B cell (primary cell): Measurements from ENCODE around the gene MYMX. TPM values are rescaled to one million over a fixed set of nuclear protein-coding genes. Genes with fewer than 3 reads are reported as not detected.

Experiments used
- ATAC-seq: fragments of 200-7000 bp; cut with Tn5 transposase; one replicate; pipeline ENCODE4 v1.10.0; 2021; ENCODE audit warnings: low read depth, mild to moderate bottlenecking, moderate number of reproducible peaks, moderate library complexity
- CTCF ChIA-PET: fragments of 350-600 bp; sonication (Branson Sonifier 250); formaldehyde crosslinking; loops from one replicate; lab custom pipeline; 2021; ENCODE audit warnings: antibody characterized with exemption, inconsistent platforms; lab: Charles Lee
- POLR2A ChIA-PET: fragments of 350-600 bp; sonication (Branson Sonifier 250); formaldehyde crosslinking; loops from one replicate; lab custom pipeline; 2021; ENCODE audit warnings: antibody characterized with exemption; lab: Charles Lee
- DNase-seq: peaks from one replicate; pipeline ENCODE4 v3.0.0; 2013
- H2AFZ ChIP-seq: 2 replicates; pipeline ENCODE4 v1.6.1; 2012; ENCODE audit warnings: mild to moderate bottlenecking, low read depth, low read length; ENCODE audit not compliant: insufficient read depth, poor library complexity, severe bottlenecking
- H3K27ac ChIP-seq, 2 donors: 1 replicate in 1 of 2; 2 replicates in 1 of 2; pipeline ENCODE4 v1.5.1; 2012 to 2013; ENCODE audit warnings: low read length in 2 of 2, mild to moderate bottlenecking in 2 of 2, moderate library complexity in 1 of 2
- H3K27me3 ChIP-seq, 4 experiments: fragments of 200-600 bp in 1 of 4; sonication (generic) in 1 of 4; replicated peaks in 1 of 4; 1 replicate in 2 of 4; 2 replicates in 2 of 4; pipeline versions ENCODE4 v1.6.1 to v1.7.0; 2013 to 2016; ENCODE audit warnings: low read length in 3 of 4, mild to moderate bottlenecking in 2 of 4, mixed read lengths in 1 of 4, moderate library complexity in 1 of 4; ENCODE audit not compliant: insufficient read depth in 4 of 4, control insufficient read depth in 3 of 4; ENCODE audit errors: control extremely low read depth in 1 of 4
- H3K36me3 ChIP-seq, 2 experiments: replicated peaks in 1 of 2; 1 replicate in 1 of 2; 2 replicates in 1 of 2; pipeline versions ENCODE4 v1.6.1 to v1.7.1; 2013; ENCODE audit warnings: low read length in 1 of 2; ENCODE audit not compliant: insufficient read depth in 2 of 2, control insufficient read depth in 1 of 2; ENCODE audit errors: control extremely low read depth in 1 of 2, extremely low read depth in 1 of 2
- H3K4me1 ChIP-seq, 2 donors: fragments of 200-600 bp in 1 of 2; sonication (generic) in 1 of 2; 1 replicate in 1 of 2; 2 replicates in 1 of 2; pipeline versions ENCODE4 v1.5.1 to v1.6.1; 2013 to 2017; ENCODE audit warnings: low read length in 2 of 2; ENCODE audit not compliant: control insufficient read depth in 2 of 2, insufficient read depth in 2 of 2
- H3K4me2 ChIP-seq: replicated peaks from 2 replicates; pipeline ENCODE3; 2012; ENCODE audit warnings: mild to moderate bottlenecking, low read depth, low read length; ENCODE audit not compliant: poor library complexity, severe bottlenecking
- H3K4me3 ChIP-seq, 5 experiments: fragments of 200-600 bp in 1 of 5; sonication (generic) in 1 of 5; 1 replicate in 3 of 5; 2 replicates in 2 of 5; pipeline versions ENCODE4 v1.5.1 to v1.7.0; 2011 to 2016; ENCODE audit warnings: low read length in 4 of 5, mild to moderate bottlenecking in 4 of 5, low read depth in 2 of 5, control low read depth in 1 of 5, moderate library complexity in 1 of 5; ENCODE audit not compliant: insufficient read depth in 1 of 5; ENCODE audit errors: control extremely low read depth in 1 of 5, extremely low read depth in 1 of 5
- H3K79me2 ChIP-seq: fragments of 200-600 bp; sonication (generic); one replicate; pipeline ENCODE4 v1.6.0; 2016; ENCODE audit warnings: low read length; ENCODE audit not compliant: control insufficient read depth, insufficient read depth
- H3K9ac ChIP-seq: fragments of 200-600 bp; sonication (generic); 2 replicates; pipeline ENCODE4 v1.6.1; 2017; ENCODE audit warnings: mild to moderate bottlenecking, low read length, moderate library complexity
- H3K9me3 ChIP-seq, 3 donors: one replicate each; pipeline versions ENCODE4 v1.6.1 to v1.7.1; 2013; ENCODE audit warnings: low read length in 2 of 3; ENCODE audit not compliant: control insufficient read depth in 2 of 3, insufficient read depth in 1 of 3; ENCODE audit errors: control extremely low read depth in 1 of 3
- H4K20me1 ChIP-seq: 2 replicates; pipeline ENCODE4 v1.6.0; 2012; ENCODE audit warnings: mild to moderate bottlenecking, low read length; ENCODE audit not compliant: insufficient read depth, control insufficient read depth, poor library complexity, severe bottlenecking
- H3K27ac Mint-ChIP-seq: one replicate; pipeline ENCODE4 v1.8.0; 2021; ENCODE audit warnings: mixed read lengths
- H3K27me3 Mint-ChIP-seq: one replicate; pipeline ENCODE4 v1.8.0; 2021; ENCODE audit warnings: mixed read lengths
- H3K4me1 Mint-ChIP-seq: one replicate; pipeline ENCODE4 v1.8.0; 2021; ENCODE audit warnings: mixed read lengths
- H3K4me3 Mint-ChIP-seq: one replicate; pipeline ENCODE4 v1.8.0; 2021; ENCODE audit warnings: mixed read lengths
- H3K9me3 Mint-ChIP-seq: one replicate; pipeline ENCODE4 v1.8.0; 2022; ENCODE audit warnings: mixed read lengths; ENCODE audit not compliant: insufficient read depth
- CTCF ChIP-seq: fragments of 200-600 bp; IDR thresholded peaks from one replicate; pipeline ENCODE4 v1.8.0; 2022; ENCODE audit warnings: antibody characterized with exemption, mild to moderate bottlenecking
- EZH2 ChIP-seq: IDR thresholded peaks from 2 replicates; pipeline ENCODE4 v1.6.1; 2012; ENCODE audit warnings: borderline replicate concordance, low read depth, mild to moderate bottlenecking, moderate library complexity, low read length; ENCODE audit not compliant: insufficient read depth, poor library complexity, severe bottlenecking
- WGBS: methylation state at CpG from one replicate; pipeline ENCODE4 v1.1.5; 2013; ENCODE audit warnings: missing lambda C conversion rate; ENCODE audit not compliant: insufficient coverage; 5-methylcytosine and 5-hydroxymethylcytosine counted together
- intact Hi-C: fragments of 100-400 bp; cut with micrococcal nuclease; formaldehyde crosslinking; loops from one replicate; pipeline ENCODE4 v1.10.0; 2022
- polyA plus RNA-seq: library from polyadenylated mRNA; depleted of rRNA; stranded (reverse); fragments of >200 nt; gene quantifications from 2 replicates; pipeline ENCODE4 v1.2.3, GENCODE V29; 2012
- total RNA-seq, 2 donors: library from RNA; stranded (reverse); fragments of 120-200 nt in 1 of 2; gene quantifications; 1 replicate in 1 of 2; 2 replicates in 1 of 2; pipeline versions ENCODE4 v1.2.3 to v1.2.4, GENCODE V29; 2013 to 2022

MYMX gene
- total and polyA plus RNA-seq, 2 donors (not counting 1 experiment from before 2014, with no cell fraction given), result not detected

- H3K27me3 ChIP-seq, result peaks cover 0 to 13% (median under 1%) of the 10 kb centered on the region in 4 experiments
- no peaks in the 10 kb centered on the region for H3K36me3 ChIP-seq
- intact Hi-C loops, result no loop called here
- no peak for ATAC-seq
- no peak for DNase-seq
- WGBS, result 90% methylated on average over 13 of the region's 13 CpGs
- H4K20me1 ChIP-seq, result no peaks in the 10 kb centered on the region
- H3K27ac ChIP-seq, result no peak overlapping the region
- H2AFZ ChIP-seq, result no peak overlapping the region
- ChIA-PET POLR2A (interaction anchor here (1.3 kb wide), 1 partner anchor 86 kb away, joined by 3 read pairs; no protein-coding TSS in a partner anchor), CTCF (interaction anchor here (1.6 to 2.8 kb wide), 3 partner anchors 9 to 155 kb away, joined by 4 to 13 read pairs (median 7); no protein-coding TSS in a partner anchor)
- H3K4me2 ChIP-seq, result no peak overlapping the region
- H3K4me1 ChIP-seq, result peaks cover 10 to 15% of the 10 kb centered on the region in 2 donors
- no peaks in the 10 kb centered on the region for H3K79me2 ChIP-seq
- peaks cover 14% of the 10 kb centered on the region for H3K4me1 Mint-ChIP-seq
- no peak overlapping the region for H3K4me3 Mint-ChIP-seq
- no peak overlapping the region for H3K27ac Mint-ChIP-seq
- peaks cover under 1% of the 10 kb centered on the region for H3K27me3 Mint-ChIP-seq
- peaks cover 0 to 3% (median 0%) of the 10 kb centered on the region in 3 donors for H3K9me3 ChIP-seq
- no peaks in the 10 kb centered on the region for H3K9me3 Mint-ChIP-seq
- H3K4me3 ChIP-seq, result no peak overlapping the region
- no peak overlapping the region for H3K9ac ChIP-seq
- TF ChIP-seq CTCF, result no peak
- TF ChIP-seq EZH2, result no peak
Measured at GRCh38 chr6:44177691-44178423, 38.9 kb upstream of the MYMX start.
